ENCODE measurements around the gene FERMT3. TPM values are rescaled to one million over a fixed set of nuclear protein-coding genes. Genes with fewer than 3 reads are reported as not detected.
A peak's percentile ranks its signal among the peaks of the same experiment; 100 is the strongest.

The FERMT3 gene
- total and polyA plus RNA-seq, 7 experiments from 2014 or later: 77.1 to 209 (median 120) TPM

- CTCF ChIA-PET: interaction anchor here (0.6 kb wide), 2 partner anchors 228 to 252 kb away, joined by 3 to 4 read pairs; no protein-coding TSS in a partner anchor
- Mint-ChIP-seq H3K4me1 (peaks cover 7 to 22% (median 16%) of the 10 kb centered on the region in 7 donors), H3K36me3 (no peaks in the 10 kb centered on the region), H3K27ac (peak overlapping the region in 6 of 9 donors; percentile 21 to 72 (median 40)), H3K9me3 (no peaks in the 10 kb centered on the region), H3K27me3 (no peaks in the 10 kb centered on the region), H3K4me3 (peak overlapping the region; percentile 62 to 91 (median 82))
- intact Hi-C loops (cut with micrococcal nuclease): loop anchor here in 1 of 2 donors (5.0 kb wide), 2 partner anchors 177 to 327 kb away; partner anchors contain the start of genes MARK2 and OTUB1
- Histone ChIP-seq H3K36me3 (ENCODE audit: control insufficient read depth in 2 of 3, insufficient read depth in 3 of 3, low read length in 3 of 3) (no peaks in the 10 kb centered on the region), H3K27ac (ENCODE audit: low read depth, low read length) (no peak overlapping the region), H3K4me1 (ENCODE audit: control insufficient read depth in 2 of 2, insufficient read depth in 2 of 2, low read length in 2 of 2) (peaks cover 0 to 5% of the 10 kb centered on the region in 2 donors), H3K4me3 (ENCODE audit: low read length) (peak overlapping the region; percentile 74), H3K9me3 (ENCODE audit: control insufficient read depth in 2 of 3, low read length in 3 of 3) (no peaks in the 10 kb centered on the region), H3K27me3 (ENCODE audit: control insufficient read depth in 2 of 2, insufficient read depth in 2 of 2, low read length in 2 of 2) (no peaks in the 10 kb centered on the region)
- ATAC-seq: no peak
- POLR2A ChIA-PET: interaction anchor here (1.2 to 2.6 kb wide), 2 partner anchors 20 kb away, joined by 4 to 18 read pairs; partner anchors contain the start of gene STIP1
- no peak for DNase-seq
Measured at GRCh38 chr11:64164392-64165312, 41.9 kb upstream of the FERMT3 start.

GRCh38 chr11:64165481-64165841, 41.1 kb upstream of the FERMT3 start:
- Histone ChIP-seq H3K27me3 (ENCODE audit: control insufficient read depth in 2 of 2, insufficient read depth in 2 of 2, low read length in 2 of 2) (no peaks in the 10 kb centered on the region), H3K4me1 (ENCODE audit: control insufficient read depth in 2 of 2, insufficient read depth in 2 of 2, low read length in 2 of 2) (peaks cover 0 to 5% of the 10 kb centered on the region in 2 donors), H3K4me3 (ENCODE audit: low read length) (peak overlapping the region; percentile 74), H3K27ac (ENCODE audit: low read depth, low read length) (peak overlapping the region; percentile 66), H3K36me3 (ENCODE audit: control insufficient read depth in 2 of 3, insufficient read depth in 3 of 3, low read length in 3 of 3) (no peaks in the 10 kb centered on the region), H3K9me3 (ENCODE audit: control insufficient read depth in 2 of 3, low read length in 3 of 3) (no peaks in the 10 kb centered on the region)
- H3K27ac Mint-ChIP-seq: peak overlapping the region in 1 of 9 donors; percentile 61
- ATAC-seq: peak; percentile 18
- H3K4me1 Mint-ChIP-seq: peaks cover 7 to 22% (median 16%) of the 10 kb centered on the region in 7 donors
- no peak for DNase-seq
- H3K9me3 Mint-ChIP-seq: no peaks in the 10 kb centered on the region
- intact Hi-C loops (cut with micrococcal nuclease): loop anchor here in 1 of 2 donors (5.0 kb wide), 2 partner anchors 178 to 328 kb away; partner anchors contain the start of genes MARK2 and OTUB1
- ChIA-PET POLR2A (interaction anchor here (1.1 to 2.6 kb wide), 2 partner anchors 19 to 135 kb away, joined by 3 to 18 read pairs; partner anchors contain the start of genes CATSPERZ and STIP1), CTCF (interaction anchor here (0.6 kb wide), 1 partner anchor 229 kb away, joined by 4 read pairs; no protein-coding TSS in a partner anchor)
- no peaks in the 10 kb centered on the region for H3K27me3 Mint-ChIP-seq
- H3K36me3 Mint-ChIP-seq: no peaks in the 10 kb centered on the region
- peak overlapping the region in 9 of 10 donors; percentile 36 to 91 (median 85) for H3K4me3 Mint-ChIP-seq

GRCh38 chr11:64165842-64166635, 40.5 kb upstream of the FERMT3 start, which contains the start of gene MACROD1:
Gene MACROD1 (minus strand): TSS chr11:64166113. CDS start chr11:64165994, 119 bp downstream.
- Mint-ChIP-seq H3K36me3 (no peaks in the 10 kb centered on the region), H3K27ac (peak within 1 kb of the TSS; percentile 51 to 83 (median 78)), H3K9me3 (no peaks in the 10 kb centered on the region), H3K4me3 (peak within 1 kb of the TSS; percentile 85 to 94 (median 90)), H3K4me1 (peaks cover 7 to 22% (median 16%) of the 10 kb centered on the region in 7 donors), H3K27me3 (no peaks in the 10 kb centered on the region)
- DNase-seq (peak; percentile 52 to 87 (median 65)), ATAC-seq (peak; percentile 95)
- Histone ChIP-seq H3K27me3 (ENCODE audit: control insufficient read depth in 2 of 2, insufficient read depth in 2 of 2, low read length in 2 of 2) (no peaks in the 10 kb centered on the region), H3K36me3 (ENCODE audit: control insufficient read depth in 2 of 3, insufficient read depth in 3 of 3, low read length in 3 of 3) (no peaks in the 10 kb centered on the region), H3K9me3 (ENCODE audit: control insufficient read depth in 2 of 3, low read length in 3 of 3) (no peaks in the 10 kb centered on the region), H3K27ac (ENCODE audit: low read depth, low read length) (peak within 1 kb of the TSS; percentile 66), H3K4me1 (ENCODE audit: control insufficient read depth in 2 of 2, insufficient read depth in 2 of 2, low read length in 2 of 2) (peaks cover 0 to 5% of the 10 kb centered on the region in 2 donors), H3K4me3 (ENCODE audit: low read length) (peak within 1 kb of the TSS; percentile 74)
- intact Hi-C loops (cut with micrococcal nuclease): loop anchor here (2.0 to 5.0 kb wide), 6 partner anchors 19 to 495 kb away; partner anchors contain the start of genes ATL3 (in 1 of the 2), FKBP2 (in 1 of the 2), MARK2 (in 1 of the 2) and NUDT22 (in 1 of the 2)
- POLR2A ChIA-PET: interaction anchor here (0.7 to 2.6 kb wide), 5 partner anchors 14 to 152 kb away, joined by 3 to 18 read pairs (median 3); partner anchors contain the start of genes CATSPERZ, PRDX5, STIP1 and TRMT112
- CTCF ChIA-PET: no interaction called here

- ChIA-PET CTCF (interaction anchor here (1.1 to 1.3 kb wide), 2 partner anchors 21 to 33 kb away, joined by 3 to 5 read pairs; no protein-coding TSS in a partner anchor), POLR2A (interaction anchor here (0.6 to 1.1 kb wide), 3 partner anchors 17 to 99 kb away, joined by 3 to 4 read pairs (median 4); no protein-coding TSS in a partner anchor)
- H3K4me3 Mint-ChIP-seq: no peak overlapping the region
- no peak overlapping the region for H3K27ac Mint-ChIP-seq
- H3K4me1 Mint-ChIP-seq: peaks cover 5 to 16% (median 12%) of the 10 kb centered on the region in 7 donors
- H3K9me3 Mint-ChIP-seq: peaks cover 0 to 3% (median 0%) of the 10 kb centered on the region in 11 donors
- H3K4me1 ChIP-seq (ENCODE audit: control insufficient read depth in 2 of 2, insufficient read depth in 2 of 2, low read length in 2 of 2): peaks cover 0 to under 1% of the 10 kb centered on the region in 2 donors
- no peaks in the 10 kb centered on the region for H3K36me3 ChIP-seq (ENCODE audit: control insufficient read depth in 2 of 3, insufficient read depth in 3 of 3, low read length in 3 of 3)
- no peak for ATAC-seq
- peaks cover 0 to 7% (median 4%) of the 10 kb centered on the region in 5 donors for H3K36me3 Mint-ChIP-seq
- no peaks in the 10 kb centered on the region for H3K9me3 ChIP-seq (ENCODE audit: control insufficient read depth in 2 of 3, low read length in 3 of 3)
- intact Hi-C loops (cut with micrococcal nuclease): no loop called here
- H3K27me3 ChIP-seq (ENCODE audit: control insufficient read depth in 2 of 2, insufficient read depth in 2 of 2, low read length in 2 of 2): no peaks in the 10 kb centered on the region
- H3K4me3 ChIP-seq (ENCODE audit: low read length): no peak overlapping the region
- no peak for DNase-seq
- H3K27me3 Mint-ChIP-seq: no peaks in the 10 kb centered on the region
- H3K27ac ChIP-seq (ENCODE audit: low read depth, low read length): no peak overlapping the region
Measured at GRCh38 chr11:64170419-64170818, 36.1 kb upstream of the FERMT3 start.

GRCh38 chr11:64173616-64174355, 32.7 kb upstream of the FERMT3 start:
- Histone ChIP-seq H3K27me3 (ENCODE audit: control insufficient read depth in 2 of 2, insufficient read depth in 2 of 2, low read length in 2 of 2) (no peaks in the 10 kb centered on the region), H3K36me3 (ENCODE audit: control insufficient read depth in 2 of 3, insufficient read depth in 3 of 3, low read length in 3 of 3) (no peaks in the 10 kb centered on the region), H3K27ac (ENCODE audit: low read depth, low read length) (no peak overlapping the region), H3K9me3 (ENCODE audit: control insufficient read depth in 2 of 3, low read length in 3 of 3) (no peaks in the 10 kb centered on the region), H3K4me3 (ENCODE audit: low read length) (no peak overlapping the region), H3K4me1 (ENCODE audit: control insufficient read depth in 2 of 2, insufficient read depth in 2 of 2, low read length in 2 of 2) (no peaks in the 10 kb centered on the region)
- Mint-ChIP-seq H3K27ac (peak overlapping the region in 2 of 9 donors; percentile 1 to 11), H3K4me1 (peaks cover 11 to 21% (median 18%) of the 10 kb centered on the region in 7 donors), H3K4me3 (no peak overlapping the region), H3K27me3 (no peaks in the 10 kb centered on the region), H3K9me3 (peaks cover 0 to 3% (median 0%) of the 10 kb centered on the region in 11 donors), H3K36me3 (peaks cover 0 to 7% (median 5%) of the 10 kb centered on the region in 5 donors)
- DNase-seq: no peak
- ChIA-PET POLR2A (interaction anchor here (2.1 kb wide), 1 partner anchor 12 kb away, joined by 8 read pairs; the partner anchor contains the start of gene STIP1), CTCF (interaction anchor here (1.0 kb wide), 1 partner anchor 31 kb away, joined by 3 read pairs; no protein-coding TSS in a partner anchor)
- no peak for ATAC-seq
- intact Hi-C loops (cut with micrococcal nuclease): no loop called here
